ENCODE data around the gene MBD2. TPM values are rescaled to one million over a fixed set of nuclear protein-coding genes. Genes with fewer than 3 reads are reported as not detected.

Gene MBD2, protein sequence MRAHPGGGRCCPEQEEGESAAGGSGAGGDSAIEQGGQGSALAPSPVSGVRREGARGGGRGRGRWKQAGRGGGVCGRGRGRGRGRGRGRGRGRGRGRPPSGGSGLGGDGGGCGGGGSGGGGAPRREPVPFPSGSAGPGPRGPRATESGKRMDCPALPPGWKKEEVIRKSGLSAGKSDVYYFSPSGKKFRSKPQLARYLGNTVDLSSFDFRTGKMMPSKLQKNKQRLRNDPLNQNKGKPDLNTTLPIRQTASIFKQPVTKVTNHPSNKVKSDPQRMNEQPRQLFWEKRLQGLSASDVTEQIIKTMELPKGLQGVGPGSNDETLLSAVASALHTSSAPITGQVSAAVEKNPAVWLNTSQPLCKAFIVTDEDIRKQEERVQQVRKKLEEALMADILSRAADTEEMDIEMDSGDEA
- 19.7 and 29.1 TPM in 2 replicates for total RNA-seq

DNA sequence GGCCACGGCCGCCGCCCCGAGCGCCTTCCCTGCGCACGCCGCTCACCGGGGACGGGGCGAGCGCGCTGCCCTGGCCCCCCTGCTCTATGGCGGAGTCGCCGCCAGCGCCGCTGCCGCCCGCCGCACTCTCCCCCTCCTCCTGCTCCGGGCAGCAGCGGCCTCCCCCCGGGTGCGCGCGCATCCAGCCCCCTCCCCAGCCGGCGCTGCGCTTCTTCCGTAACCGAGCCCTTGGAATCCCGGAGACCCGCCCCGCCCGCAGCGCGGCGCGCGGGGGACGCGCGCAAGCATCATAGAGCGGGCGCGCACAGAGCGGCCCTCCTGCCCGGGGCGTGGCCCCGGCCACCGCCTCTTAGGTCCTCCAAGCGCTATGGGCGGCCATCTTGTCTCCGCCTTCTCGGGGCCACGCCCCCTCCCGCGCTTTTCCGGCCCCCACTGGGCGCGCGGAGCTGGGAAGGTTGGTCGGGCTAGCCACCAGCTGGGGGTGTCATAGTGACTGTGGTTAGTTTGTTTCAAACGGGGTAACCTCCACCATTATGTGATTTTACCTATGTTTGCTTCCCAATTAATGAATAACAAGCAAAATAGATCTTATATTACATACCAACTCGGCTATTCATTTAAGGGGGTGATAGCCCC, at the start of gene MBD2:
MBD2 (minus strand) TSS at position 291 of the 636 bp plus-strand sequence; CDS start at position 181, 110 bp downstream.

Other genes with a start within 250 kb of the MBD2 start
- 25.8 and 40.6 TPM in 2 replicates for gene POLI, start 44.8 kb upstream of the MBD2 start, total RNA-seq
- gene STARD6, start 133.2 kb upstream of the MBD2 start, total RNA-seq, result not detected in 2 replicates
- gene C18orf54, start 133.2 kb upstream of the MBD2 start, total RNA-seq, result 1.7 and 6.8 TPM in 2 replicates

Data from smooth muscle cell of trachea (primary cell).